Activated CD4-positive, alpha-beta memory T cell treated with anti-CD3 and anti-CD28 coated beads, Interleukin-2, amount 10 ng/mL, durations not matched to agents 7 days and 5 days (primary cell): ENCODE results near the gene SV2C. TPM values are rescaled to one million over a fixed set of nuclear protein-coding genes. Genes with fewer than 3 reads are reported as not detected.
"Not testable (repeated sequence)": the region's sequence is repeated elsewhere in the genome, so short reads cannot be mapped to it uniquely, and the experiment has no call there.

Experiments
- CTCF ChIA-PET: fragments of 350-600 bp; sonication (Branson Sonifier 250); formaldehyde crosslinking; loops from one replicate; lab custom pipeline; 2021; ENCODE audit warnings: antibody characterized with exemption, inconsistent platforms; lab: Charles Lee
- POLR2A ChIA-PET: fragments of 350-600 bp; sonication (Branson Sonifier 250); formaldehyde crosslinking; loops from one replicate; lab custom pipeline; 2021; ENCODE audit warnings: antibody characterized with exemption; lab: Charles Lee
- DNase-seq: peaks from one replicate; pipeline ENCODE4 v3.0.0-alpha.2; 2020
- H3K27ac Mint-ChIP-seq: one replicate; pipeline ENCODE4 v1.8.0; 2021; ENCODE audit warnings: mild to moderate bottlenecking, mixed read lengths
- H3K27me3 Mint-ChIP-seq: one replicate; pipeline ENCODE4 v1.8.0; 2021; ENCODE audit warnings: mixed read lengths
- H3K36me3 Mint-ChIP-seq: one replicate; pipeline ENCODE4 v1.8.0; 2021; ENCODE audit warnings: low read depth, mixed read lengths
- H3K4me1 Mint-ChIP-seq: one replicate; pipeline ENCODE4 v1.8.0; 2021; ENCODE audit warnings: mixed read lengths
- H3K4me3 Mint-ChIP-seq: one replicate; pipeline ENCODE4 v1.8.0; 2021; ENCODE audit warnings: mild to moderate bottlenecking, mixed read lengths
- H3K9me3 Mint-ChIP-seq: one replicate; pipeline ENCODE4 v1.8.0; 2021; ENCODE audit warnings: mixed read lengths
- total RNA-seq, 2 experiments: library from RNA; stranded (reverse); gene quantifications; one replicate each; pipeline ENCODE4 v1.2.3, GENCODE V29; 2021

Gene SV2C
- total RNA-seq, 2 experiments from 2014 or later = 0.28 to 0.33 TPM

GRCh38 chr5:76351577-76351976 is 268.4 kb downstream of the SV2C start:
- no peak overlapping the region for H3K27ac Mint-ChIP-seq
- H3K27me3 Mint-ChIP-seq = no peaks in the 10 kb centered on the region
- CTCF ChIA-PET = interaction anchor here (0.7 to 1.2 kb wide), 2 partner anchors 189 to 232 kb away, joined by 3 to 4 read pairs; no protein-coding TSS in a partner anchor
- peaks cover 1% of the 10 kb centered on the region for H3K9me3 Mint-ChIP-seq
- POLR2A ChIA-PET = interaction anchor here (1.0 to 1.2 kb wide), 2 partner anchors 20 to 82 kb away, joined by 3 read pairs; no protein-coding TSS in a partner anchor
- DNase-seq = no peak
- H3K4me3 Mint-ChIP-seq = no peak overlapping the region
- peaks cover 2% of the 10 kb centered on the region for H3K4me1 Mint-ChIP-seq
- no peaks in the 10 kb centered on the region for H3K36me3 Mint-ChIP-seq

GRCh38 chr5:76356887-76357286 is 273.7 kb downstream of the SV2C start:
- no peak overlapping the region for H3K27ac Mint-ChIP-seq
- H3K27me3 Mint-ChIP-seq = peaks cover 3% of the 10 kb centered on the region
- no peaks in the 10 kb centered on the region for H3K9me3 Mint-ChIP-seq
- H3K4me3 Mint-ChIP-seq = no peak overlapping the region
- H3K36me3 Mint-ChIP-seq = no peaks in the 10 kb centered on the region
- H3K4me1 Mint-ChIP-seq = peaks cover 6% of the 10 kb centered on the region
- DNase-seq = no peak
- ChIA-PET POLR2A (interaction anchor here (0.8 kb wide), 1 partner anchor 46 kb away, joined by 3 read pairs; the partner anchor contains the start of gene IQGAP2), CTCF (interaction anchor here (0.7 kb wide), 1 partner anchor 1308 kb away, joined by 5 read pairs; no protein-coding TSS in a partner anchor)

- H3K27me3 Mint-ChIP-seq = no peaks in the 10 kb centered on the region
- H3K9me3 Mint-ChIP-seq = no peaks in the 10 kb centered on the region
- H3K27ac Mint-ChIP-seq = no peak overlapping the region
- no peak overlapping the region for H3K4me3 Mint-ChIP-seq
- POLR2A ChIA-PET = interaction anchor here (0.6 kb wide), 1 partner anchor 315 kb away, joined by 4 read pairs; no protein-coding TSS in a partner anchor
- no peaks in the 10 kb centered on the region for H3K36me3 Mint-ChIP-seq
- peaks cover 16% of the 10 kb centered on the region for H3K4me1 Mint-ChIP-seq
- CTCF ChIA-PET = no interaction called here
- DNase-seq = no peak
Measured at GRCh38 chr5:76363352-76364225, 280.4 kb downstream of the SV2C start.

DNA sequence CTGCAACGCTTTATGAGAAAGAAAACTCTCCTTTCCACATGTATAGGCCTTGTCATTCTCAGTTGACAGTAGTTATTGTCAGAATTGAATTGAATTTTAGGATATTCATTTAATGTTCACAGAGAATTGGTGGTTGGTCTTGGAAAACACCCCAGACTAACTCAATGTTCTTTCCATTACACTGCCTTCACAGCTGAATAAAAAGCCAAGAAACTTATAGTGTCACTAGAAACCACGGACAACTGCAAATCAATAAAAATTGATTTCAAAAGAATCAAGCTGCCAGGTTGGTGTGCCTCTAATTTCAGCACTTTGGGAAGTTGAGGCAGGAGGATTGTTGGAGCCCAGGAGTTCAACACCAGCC is 281.0 kb downstream of the SV2C start:
- H3K4me3 Mint-ChIP-seq = no peak overlapping the region
- peaks cover 3% of the 10 kb centered on the region for H3K9me3 Mint-ChIP-seq
- H3K27ac Mint-ChIP-seq = no peak overlapping the region
- DNase-seq = no peak
- CTCF ChIA-PET = no interaction called here
- POLR2A ChIA-PET = no interaction called here
- H3K36me3 Mint-ChIP-seq = no peaks in the 10 kb centered on the region
- peaks cover 20% of the 10 kb centered on the region for H3K4me1 Mint-ChIP-seq
- no peaks in the 10 kb centered on the region for H3K27me3 Mint-ChIP-seq

GRCh38 chr5:76365561-76365960 is 282.4 kb downstream of the SV2C start:
- no peak for DNase-seq
- POLR2A ChIA-PET = no interaction called here
- H3K4me3 Mint-ChIP-seq = no peak overlapping the region
- CTCF ChIA-PET = no interaction called here
- H3K4me1 Mint-ChIP-seq = peaks cover 21% of the 10 kb centered on the region
- no peaks in the 10 kb centered on the region for H3K36me3 Mint-ChIP-seq
- no peaks in the 10 kb centered on the region for H3K27me3 Mint-ChIP-seq
- peaks cover 3% of the 10 kb centered on the region for H3K9me3 Mint-ChIP-seq
- H3K27ac Mint-ChIP-seq = no peak overlapping the region

GRCh38 chr5:76366596-76366995 is 283.4 kb downstream of the SV2C start:
- CTCF ChIA-PET = interaction anchor here (0.7 to 1.4 kb wide), 3 partner anchors 18 to 235 kb away, joined by 3 read pairs; no protein-coding TSS in a partner anchor

GRCh38 chr5:76367623-76368371 is 284.6 kb downstream of the SV2C start:
- no peaks in the 10 kb centered on the region for H3K36me3 Mint-ChIP-seq
- H3K4me3 Mint-ChIP-seq = no peak overlapping the region
- peaks cover 3% of the 10 kb centered on the region for H3K9me3 Mint-ChIP-seq
- no peak for DNase-seq
- peaks cover 19% of the 10 kb centered on the region for H3K4me1 Mint-ChIP-seq
- ChIA-PET CTCF (interaction anchor here (0.5 kb wide), 1 partner anchor 50 kb away, joined by 4 read pairs; no protein-coding TSS in a partner anchor), POLR2A (no interaction called here)
- peak overlapping the region; percentile 23 for H3K27ac Mint-ChIP-seq
- no peaks in the 10 kb centered on the region for H3K27me3 Mint-ChIP-seq

More at GRCh38 chr5:76366596-76366995, 283.4 kb downstream of the SV2C start:
- peaks cover 3% of the 10 kb centered on the region for H3K9me3 Mint-ChIP-seq
- H3K27me3 Mint-ChIP-seq = no peaks in the 10 kb centered on the region
- no peak for DNase-seq
- no peaks in the 10 kb centered on the region for H3K36me3 Mint-ChIP-seq
- H3K4me1 Mint-ChIP-seq = peaks cover 17% of the 10 kb centered on the region
- H3K4me3 Mint-ChIP-seq = no peak overlapping the region
- POLR2A ChIA-PET = no interaction called here
- no peak overlapping the region for H3K27ac Mint-ChIP-seq

GRCh38 chr5:76368941-76369340 is 285.8 kb downstream of the SV2C start:
- CTCF ChIA-PET = no interaction called here

DNA sequence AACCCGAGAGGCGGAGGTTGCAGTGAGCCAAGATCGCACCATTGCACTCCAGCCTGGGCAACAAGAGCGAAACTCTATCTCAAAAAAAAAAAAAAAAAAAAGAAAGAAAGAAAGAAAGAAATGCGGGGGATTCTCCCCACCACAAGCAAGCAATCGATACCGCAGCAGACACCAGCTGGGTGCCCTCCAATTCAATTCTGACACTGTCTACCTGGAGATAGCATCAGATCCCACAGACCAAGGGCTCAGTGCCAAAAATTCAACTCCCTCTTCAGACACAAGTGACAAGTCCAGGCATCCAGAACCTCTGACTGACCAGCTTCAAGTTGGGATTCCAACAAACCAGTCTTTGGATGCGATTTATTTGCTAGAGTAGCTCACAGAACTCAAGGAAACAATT is 286.5 kb downstream of the SV2C start:
- H3K9me3 Mint-ChIP-seq, CTCF ChIA-PET, H3K27ac Mint-ChIP-seq, H3K36me3 Mint-ChIP-seq, POLR2A ChIA-PET, H3K27me3 Mint-ChIP-seq, DNase-seq, H3K4me3 Mint-ChIP-seq: not testable (repeated sequence)
- H3K4me1 Mint-ChIP-seq = peaks cover 19% of the 10 kb centered on the region

More at GRCh38 chr5:76368941-76369340, 285.8 kb downstream of the SV2C start:
- POLR2A ChIA-PET = no interaction called here
- Mint-ChIP-seq H3K4me3 (no peak overlapping the region), H3K27me3 (no peaks in the 10 kb centered on the region), H3K9me3 (peaks cover 3% of the 10 kb centered on the region), H3K27ac (no peak overlapping the region), H3K4me1 (peaks cover 19% of the 10 kb centered on the region), H3K36me3 (no peaks in the 10 kb centered on the region)
- no peak for DNase-seq

DNA sequence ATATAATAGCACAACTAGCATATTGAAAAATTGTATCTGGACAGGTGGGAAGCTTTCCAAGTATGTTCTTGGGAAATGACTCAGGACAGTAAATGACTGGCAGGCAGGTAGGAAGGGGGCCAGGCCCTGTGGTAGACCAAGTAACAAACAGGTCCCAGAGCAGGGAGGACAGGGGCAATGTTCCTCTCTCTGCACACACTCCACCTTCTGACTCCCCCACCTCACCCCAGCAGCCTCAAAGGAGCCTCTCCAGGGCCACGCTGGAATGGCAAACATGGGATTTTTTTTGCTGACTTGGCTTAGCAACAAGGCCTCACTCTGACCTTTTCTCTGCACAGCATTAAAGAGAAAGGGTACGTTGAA is 288.8 kb downstream of the SV2C start:
- no peak overlapping the region for H3K27ac Mint-ChIP-seq
- peaks cover 3% of the 10 kb centered on the region for H3K9me3 Mint-ChIP-seq
- no peaks in the 10 kb centered on the region for H3K27me3 Mint-ChIP-seq
- no peak overlapping the region for H3K4me3 Mint-ChIP-seq
- POLR2A ChIA-PET = interaction anchor here (0.8 kb wide), 1 partner anchor 21 kb away, joined by 3 read pairs; no protein-coding TSS in a partner anchor
- peaks cover 19% of the 10 kb centered on the region for H3K4me1 Mint-ChIP-seq
- DNase-seq = no peak
- peaks cover 2% of the 10 kb centered on the region for H3K36me3 Mint-ChIP-seq
- CTCF ChIA-PET = no interaction called here

GRCh38 chr5:76372323-76373054 is 289.3 kb downstream of the SV2C start:
- POLR2A ChIA-PET = interaction anchor here (0.8 kb wide), 1 partner anchor 20 kb away, joined by 3 read pairs; no protein-coding TSS in a partner anchor
- CTCF ChIA-PET = no interaction called here
- H3K27ac Mint-ChIP-seq = no peak overlapping the region

GRCh38 chr5:76376148-76376865 is 293.1 kb downstream of the SV2C start:
- Mint-ChIP-seq H3K4me3 (no peak overlapping the region), H3K27me3 (no peaks in the 10 kb centered on the region), H3K27ac (no peak overlapping the region), H3K4me1 (peaks cover 28% of the 10 kb centered on the region), H3K9me3 (no peaks in the 10 kb centered on the region), H3K36me3 (peaks cover 2% of the 10 kb centered on the region)
- ChIA-PET CTCF (interaction anchor here (1.1 kb wide), 2 partner anchors 14 to 26 kb away, joined by 4 to 5 read pairs; no protein-coding TSS in a partner anchor), POLR2A (interaction anchor here (0.8 kb wide), 1 partner anchor 27 kb away, joined by 3 read pairs; the partner anchor contains the start of gene IQGAP2)
- DNase-seq = no peak

More at GRCh38 chr5:76372323-76373054, 289.3 kb downstream of the SV2C start:
- DNase-seq = no peak
- Mint-ChIP-seq H3K9me3 (peaks cover 3% of the 10 kb centered on the region), H3K27me3 (no peaks in the 10 kb centered on the region), H3K4me3 (no peak overlapping the region), H3K4me1 (peaks cover 16% of the 10 kb centered on the region), H3K36me3 (peaks cover 2% of the 10 kb centered on the region)
